GM18867 (cell line): ENCODE results near the gene MDH2.
"Not testable (repeated sequence)": the region's sequence is repeated elsewhere in the genome, so short reads cannot be mapped to it uniquely, and the experiment has no call there.

Experiments
- ATAC-seq: cut with Tn5 transposase; IDR thresholded peaks from one replicate; pipeline ENCODE4 v1.9.1; 2021; ENCODE audit warnings: mild to moderate bottlenecking, moderate library complexity; ENCODE audit not compliant: unreplicated experiment

MDH2 gene

GRCh38 chr7:76106893-76107292 is 59.0 kb downstream of the MDH2 start:
- ATAC-seq, result no peak

GRCh38 chr7:76108540-76109233 is 60.8 kb downstream of the MDH2 start:
- no peak for ATAC-seq

- ATAC-seq, result not testable (repeated sequence)
These were observed 65.2 kb downstream of the MDH2 start for GRCh38 chr7:76113042-76113630.

GRCh38 chr7:76114742-76115141 is 66.8 kb downstream of the MDH2 start:
- ATAC-seq, result not testable (repeated sequence)
